Vagina (tissue), 2 donors: ENCODE measurements around the gene PAPPA. TPM values are rescaled to one million over a fixed set of nuclear protein-coding genes. Genes with fewer than 3 reads are reported as not detected.

Experiments used
- DNase-seq, 2 donors: peaks; one replicate each; pipeline ENCODE4 v3.0.0-alpha.2; 2017; ENCODE audit errors: extremely low spot score in 2 of 2
- H3K27ac ChIP-seq: fragments of 200-600 bp; sonication (generic); one replicate; pipeline ENCODE4 v1.5.1; 2019
- H3K27me3 ChIP-seq: fragments of 200-600 bp; sonication (generic); one replicate; pipeline ENCODE4 v1.5.1; 2019
- H3K36me3 ChIP-seq, 2 donors: fragments of 200-600 bp; sonication (generic); one replicate each; pipeline ENCODE4 v1.5.1; 2017 to 2019
- H3K4me1 ChIP-seq: fragments of 200-600 bp; sonication (generic); one replicate; pipeline ENCODE4 v1.5.1; 2019
- H3K4me3 ChIP-seq, 2 donors: fragments of 200-600 bp; sonication (generic); 1 replicate in 1 of 2; 2 replicates in 1 of 2; pipeline ENCODE4 v1.5.1; 2016 to 2019
- H3K9me3 ChIP-seq: fragments of 200-600 bp; sonication (generic); one replicate; pipeline ENCODE4 v1.5.1; 2019
- POLR2A ChIP-seq, 2 donors: fragments of 450-650 bp; IDR thresholded peaks; one replicate each; pipeline ENCODE4 v1.6.1; 2017; ENCODE audit warnings: antibody characterized with exemption in 2 of 2, mild to moderate bottlenecking in 2 of 2, moderate library complexity in 2 of 2
- POLR2AphosphoS5 ChIP-seq, 2 donors: sonication (generic); formaldehyde crosslinking; IDR thresholded peaks; one replicate each; pipeline ENCODE4 v1.9.0; 2017; ENCODE audit warnings: antibody characterized with exemption in 2 of 2, mild to moderate bottlenecking in 2 of 2, low read depth in 1 of 2; ENCODE audit not compliant: insufficient read depth in 1 of 2
- intact Hi-C: fragments of 100-400 bp; cut with DNase I; formaldehyde crosslinking; loops from one replicate; pipeline ENCODE4 v1.15.1; 2023
- total RNA-seq: library from RNA; depleted of rRNA; stranded (reverse); fragments of >200 nt; gene quantifications from one replicate; pipeline ENCODE4 v1.2.3, GENCODE V29; 2016
- TF ChIP-seq, protein P1 (sequence below), 3 experiments: fragments of 450-650 bp in 2 of 3; fragments of 200-600 bp in 1 of 3; sonication (generic) in 1 of 3; IDR thresholded peaks; one replicate each; pipeline ENCODE4 v1.5.1; 2017 to 2019; ENCODE audit warnings: antibody characterized with exemption in 3 of 3, mild to moderate bottlenecking in 2 of 3, moderate library complexity in 2 of 3

PAPPA gene
- total RNA-seq, 1 donor from 2014 or later: 4.4 TPM

GRCh38 chr9:116389541-116390302 lies 236.1 kb downstream of the PAPPA start:
- Histone ChIP-seq H3K27ac (no peak overlapping the region), H3K4me1 (no peaks in the 10 kb centered on the region), H3K4me3 (no peak overlapping the region), H3K27me3 (no peaks in the 10 kb centered on the region), H3K36me3 (peaks cover 0 to 6% of the 10 kb centered on the region in 2 donors), H3K9me3 (no peaks in the 10 kb centered on the region)
- TF ChIP-seq, protein P1, sequence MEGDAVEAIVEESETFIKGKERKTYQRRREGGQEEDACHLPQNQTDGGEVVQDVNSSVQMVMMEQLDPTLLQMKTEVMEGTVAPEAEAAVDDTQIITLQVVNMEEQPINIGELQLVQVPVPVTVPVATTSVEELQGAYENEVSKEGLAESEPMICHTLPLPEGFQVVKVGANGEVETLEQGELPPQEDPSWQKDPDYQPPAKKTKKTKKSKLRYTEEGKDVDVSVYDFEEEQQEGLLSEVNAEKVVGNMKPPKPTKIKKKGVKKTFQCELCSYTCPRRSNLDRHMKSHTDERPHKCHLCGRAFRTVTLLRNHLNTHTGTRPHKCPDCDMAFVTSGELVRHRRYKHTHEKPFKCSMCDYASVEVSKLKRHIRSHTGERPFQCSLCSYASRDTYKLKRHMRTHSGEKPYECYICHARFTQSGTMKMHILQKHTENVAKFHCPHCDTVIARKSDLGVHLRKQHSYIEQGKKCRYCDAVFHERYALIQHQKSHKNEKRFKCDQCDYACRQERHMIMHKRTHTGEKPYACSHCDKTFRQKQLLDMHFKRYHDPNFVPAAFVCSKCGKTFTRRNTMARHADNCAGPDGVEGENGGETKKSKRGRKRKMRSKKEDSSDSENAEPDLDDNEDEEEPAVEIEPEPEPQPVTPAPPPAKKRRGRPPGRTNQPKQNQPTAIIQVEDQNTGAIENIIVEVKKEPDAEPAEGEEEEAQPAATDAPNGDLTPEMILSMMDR (IDR thresholded peaks at IDR 0.05): no peak
- TF ChIP-seq POLR2A (IDR thresholded peaks at IDR 0.05): no peak
- TF ChIP-seq POLR2AphosphoS5 (IDR thresholded peaks at IDR 0.05; ENCODE audit: insufficient read depth in 1 of 2, low read depth in 1 of 2): no peak
- no peak for DNase-seq
- intact Hi-C loops: no loop called here

GRCh38 chr9:116390303-116391228 lies 237.0 kb downstream of the PAPPA start:
- intact Hi-C loops: no loop called here
- Histone ChIP-seq H3K9me3 (no peaks in the 10 kb centered on the region), H3K4me3 (no peak overlapping the region), H3K4me1 (no peaks in the 10 kb centered on the region), H3K27ac (no peak overlapping the region), H3K27me3 (no peaks in the 10 kb centered on the region), H3K36me3 (peaks cover 0 to 6% of the 10 kb centered on the region in 2 donors)
- no peak for TF ChIP-seq POLR2AphosphoS5 (IDR thresholded peaks at IDR 0.05; ENCODE audit: insufficient read depth in 1 of 2, low read depth in 1 of 2)
- TF ChIP-seq, protein P1 (IDR thresholded peaks at IDR 0.05): no peak
- TF ChIP-seq POLR2A (IDR thresholded peaks at IDR 0.05): no peak
- no peak for DNase-seq

DNA sequence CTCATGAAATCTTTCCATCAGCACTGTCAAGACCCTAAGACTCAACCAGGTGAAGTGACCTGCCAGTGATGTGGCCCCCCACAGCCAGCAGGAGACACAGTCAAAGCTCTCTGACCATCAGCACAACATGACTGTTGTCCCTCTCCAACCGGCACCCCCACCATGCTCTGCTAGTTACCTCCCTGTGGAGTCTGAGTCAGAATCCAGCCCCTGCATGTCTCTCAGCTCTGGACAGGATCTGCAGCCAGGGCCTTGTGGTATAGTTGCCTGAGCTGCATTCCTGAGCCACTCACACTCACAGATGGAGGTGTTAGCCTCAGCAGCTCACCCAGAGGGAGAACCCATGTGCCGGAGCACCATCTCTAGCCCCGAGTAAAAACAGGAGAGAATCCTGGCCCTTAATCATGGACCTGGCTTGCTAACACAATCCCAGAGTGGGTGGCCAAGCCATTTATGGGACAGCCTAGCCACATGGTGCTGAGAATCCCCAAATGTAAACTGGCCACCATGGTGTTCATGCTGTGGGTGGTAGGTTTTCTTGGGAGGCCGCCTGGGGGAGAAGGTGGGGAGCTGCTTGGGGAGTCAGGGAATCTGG lies 237.8 kb downstream of the PAPPA start:
- intact Hi-C loops: no loop called here
- no peaks in the 10 kb centered on the region for H3K4me1 ChIP-seq
- H3K9me3 ChIP-seq: no peaks in the 10 kb centered on the region
- no peak overlapping the region for H3K27ac ChIP-seq
- H3K4me3 ChIP-seq: no peak overlapping the region
- no peaks in the 10 kb centered on the region for H3K27me3 ChIP-seq
- no peak for TF ChIP-seq POLR2A (IDR thresholded peaks at IDR 0.05)
- TF ChIP-seq, protein P1 (IDR thresholded peaks at IDR 0.05): no peak
- TF ChIP-seq POLR2AphosphoS5 (IDR thresholded peaks at IDR 0.05; ENCODE audit: insufficient read depth in 1 of 2, low read depth in 1 of 2): no peak
- no peak for DNase-seq
- peaks cover 0 to 8% of the 10 kb centered on the region in 2 donors for H3K36me3 ChIP-seq

DNA sequence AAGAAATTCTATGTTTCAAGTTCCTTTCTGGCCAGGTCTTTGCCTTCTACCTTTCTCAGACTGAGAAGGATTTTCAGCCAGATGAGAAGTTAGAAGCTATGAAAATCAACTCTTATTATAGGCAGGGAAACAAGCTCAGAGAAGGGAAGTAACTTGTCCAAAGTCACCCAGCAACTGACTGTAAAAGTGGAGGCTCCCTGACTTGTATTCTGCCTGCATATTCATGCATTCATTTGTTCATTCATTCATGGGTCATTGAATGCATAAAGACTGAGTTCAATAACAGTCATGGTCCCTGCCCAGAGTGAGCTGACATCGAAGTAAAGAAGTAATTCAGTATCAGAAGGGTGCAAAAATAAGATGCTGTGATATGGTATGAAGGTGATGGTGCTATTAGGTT lies 239.6 kb downstream of the PAPPA start:
- Histone ChIP-seq H3K4me3 (no peak overlapping the region), H3K27ac (no peak overlapping the region), H3K36me3 (peaks cover 0 to 20% of the 10 kb centered on the region in 2 donors), H3K9me3 (no peaks in the 10 kb centered on the region), H3K4me1 (no peaks in the 10 kb centered on the region), H3K27me3 (no peaks in the 10 kb centered on the region)
- intact Hi-C loops: no loop called here
- no peak for DNase-seq
- TF ChIP-seq POLR2A (IDR thresholded peaks at IDR 0.05) (no peak), POLR2AphosphoS5 (IDR thresholded peaks at IDR 0.05; ENCODE audit: insufficient read depth in 1 of 2, low read depth in 1 of 2) (no peak)
- TF ChIP-seq, protein P1 (IDR thresholded peaks at IDR 0.05): no peak
